ENCODE measurements around the gene SFSWAP.

The SFSWAP gene

DNA sequence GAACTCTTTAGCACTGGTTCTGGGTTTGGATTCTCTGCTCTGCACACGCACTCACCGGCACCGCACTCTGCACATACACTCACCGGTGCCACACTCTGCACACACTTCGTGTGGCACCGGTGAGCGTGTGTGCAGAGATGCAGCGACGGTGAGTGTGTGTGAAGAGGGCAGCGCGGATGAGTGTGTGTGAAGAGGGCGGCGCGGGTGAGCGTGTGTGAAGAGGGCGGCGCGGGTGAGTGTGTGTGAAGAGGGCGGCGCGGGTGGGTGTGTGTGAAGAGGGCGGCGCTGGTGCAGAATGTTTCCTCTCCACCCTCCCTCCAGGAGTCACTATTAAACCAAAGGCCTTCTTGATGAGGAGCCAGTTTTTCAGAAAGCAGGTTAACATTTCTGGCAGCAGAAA, 68.1 kb downstream of the SFSWAP start:
- TF ChIP-seq, protein P1, sequence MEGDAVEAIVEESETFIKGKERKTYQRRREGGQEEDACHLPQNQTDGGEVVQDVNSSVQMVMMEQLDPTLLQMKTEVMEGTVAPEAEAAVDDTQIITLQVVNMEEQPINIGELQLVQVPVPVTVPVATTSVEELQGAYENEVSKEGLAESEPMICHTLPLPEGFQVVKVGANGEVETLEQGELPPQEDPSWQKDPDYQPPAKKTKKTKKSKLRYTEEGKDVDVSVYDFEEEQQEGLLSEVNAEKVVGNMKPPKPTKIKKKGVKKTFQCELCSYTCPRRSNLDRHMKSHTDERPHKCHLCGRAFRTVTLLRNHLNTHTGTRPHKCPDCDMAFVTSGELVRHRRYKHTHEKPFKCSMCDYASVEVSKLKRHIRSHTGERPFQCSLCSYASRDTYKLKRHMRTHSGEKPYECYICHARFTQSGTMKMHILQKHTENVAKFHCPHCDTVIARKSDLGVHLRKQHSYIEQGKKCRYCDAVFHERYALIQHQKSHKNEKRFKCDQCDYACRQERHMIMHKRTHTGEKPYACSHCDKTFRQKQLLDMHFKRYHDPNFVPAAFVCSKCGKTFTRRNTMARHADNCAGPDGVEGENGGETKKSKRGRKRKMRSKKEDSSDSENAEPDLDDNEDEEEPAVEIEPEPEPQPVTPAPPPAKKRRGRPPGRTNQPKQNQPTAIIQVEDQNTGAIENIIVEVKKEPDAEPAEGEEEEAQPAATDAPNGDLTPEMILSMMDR (IDR thresholded peaks at IDR 0.05; ENCODE audit: low read depth, low read length, missing control alignments): no peak

GRCh38 chr12:131782061-131782460, 71.2 kb downstream of the SFSWAP start:
- no peak for DNase-seq (ENCODE audit: low read depth)
- no peak overlapping the region for H3K4me3 ChIP-seq (ENCODE audit: low read depth, low read length)
- TF ChIP-seq, protein P1 (IDR thresholded peaks at IDR 0.05; ENCODE audit: low read depth, low read length, missing control alignments): no peak

More for the DNA sequence above, 68.1 kb downstream of the SFSWAP start:
- H3K4me3 ChIP-seq (ENCODE audit: low read depth, low read length): no peak overlapping the region
- no peak for DNase-seq (ENCODE audit: low read depth)

- no peak for DNase-seq (ENCODE audit: low read depth)
- TF ChIP-seq, protein P1 (IDR thresholded peaks at IDR 0.05; ENCODE audit: low read depth, low read length, missing control alignments): no peak
- no peak overlapping the region for H3K4me3 ChIP-seq (ENCODE audit: low read depth, low read length)
Observed at GRCh38 chr12:131783915-131784541, 73.1 kb downstream of the SFSWAP start.

DNA sequence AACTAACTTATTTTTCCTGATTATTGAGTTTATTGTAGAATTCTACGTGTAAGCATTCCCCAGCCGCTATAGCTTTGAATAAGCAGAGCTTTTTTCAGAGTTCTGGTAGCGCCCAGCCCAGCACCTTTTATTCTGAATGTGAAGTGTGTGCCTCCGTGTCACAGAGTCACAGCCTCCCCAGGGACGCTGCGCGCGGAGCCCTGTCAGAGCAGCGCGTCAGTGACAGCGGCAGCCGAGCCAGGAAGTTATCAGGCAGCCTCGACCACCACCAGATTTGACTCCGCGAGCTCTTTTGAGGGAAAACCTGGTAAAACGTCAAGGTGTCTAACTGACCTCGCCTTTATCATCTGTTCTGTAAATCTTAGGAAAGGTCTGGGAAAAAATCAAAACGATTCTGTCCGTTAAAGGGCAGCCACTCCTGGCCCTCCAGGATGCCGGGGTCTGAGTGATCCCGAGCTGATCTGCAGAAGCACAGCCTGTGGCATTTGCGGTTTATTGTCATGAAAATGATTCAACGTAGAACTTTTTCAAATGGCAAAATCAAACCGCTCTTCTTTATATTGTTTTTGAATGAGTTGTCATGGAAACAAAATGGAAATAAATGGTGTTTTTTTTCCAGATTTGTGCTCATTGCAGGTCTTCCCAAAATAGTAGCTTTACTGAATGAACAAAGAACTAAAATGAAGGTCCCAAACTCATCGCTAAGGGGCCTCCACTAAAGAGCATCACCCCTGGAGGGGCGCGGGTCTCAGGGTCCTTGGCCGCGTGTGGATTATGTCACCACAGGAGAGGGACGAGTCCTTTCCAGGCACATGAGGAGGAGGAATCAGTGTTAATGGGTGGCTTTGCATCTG, 74.2 kb downstream of the SFSWAP start:
- TF ChIP-seq, protein P1 (IDR thresholded peaks at IDR 0.05; ENCODE audit: low read depth, low read length, missing control alignments): no peak
- no peak for DNase-seq (ENCODE audit: low read depth)
- H3K4me3 ChIP-seq (ENCODE audit: low read depth, low read length): no peak overlapping the region

- H3K4me3 ChIP-seq (ENCODE audit: low read depth, low read length): no peak overlapping the region
- no peak for DNase-seq (ENCODE audit: low read depth)
- TF ChIP-seq, protein P1 (IDR thresholded peaks at IDR 0.05; ENCODE audit: low read depth, low read length, missing control alignments): no peak
Observed at GRCh38 chr12:131785763-131786330, 75.0 kb downstream of the SFSWAP start.

DNA sequence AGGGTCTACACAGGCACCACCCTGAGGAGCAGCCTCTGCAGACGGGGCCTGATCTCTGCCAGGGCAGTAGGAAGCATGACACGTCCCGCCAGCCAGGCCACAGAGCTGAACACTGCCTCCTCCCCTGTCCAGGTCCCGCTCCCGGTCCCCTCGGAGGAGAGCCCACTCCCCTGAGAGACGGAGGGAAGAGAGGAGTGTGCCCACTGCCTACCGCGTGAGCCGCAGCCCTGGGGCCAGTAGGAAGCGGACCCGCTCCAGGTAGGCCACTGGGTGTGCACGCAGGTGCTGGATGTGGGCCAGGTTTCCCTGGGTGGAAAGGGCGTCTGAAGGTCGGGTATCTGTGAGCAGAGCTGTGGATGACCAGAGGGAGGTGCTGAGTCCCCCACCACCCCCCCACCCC, 75.4 kb downstream of the SFSWAP start:
- no peak for DNase-seq (ENCODE audit: low read depth)
- no peak overlapping the region for H3K4me3 ChIP-seq (ENCODE audit: low read depth, low read length)
- TF ChIP-seq, protein P1 (IDR thresholded peaks at IDR 0.05; ENCODE audit: low read depth, low read length, missing control alignments): no peak

All from GM12864 (cell line).